ENCODE measurements around the gene FRMD8.

FRMD8 gene

DNA sequence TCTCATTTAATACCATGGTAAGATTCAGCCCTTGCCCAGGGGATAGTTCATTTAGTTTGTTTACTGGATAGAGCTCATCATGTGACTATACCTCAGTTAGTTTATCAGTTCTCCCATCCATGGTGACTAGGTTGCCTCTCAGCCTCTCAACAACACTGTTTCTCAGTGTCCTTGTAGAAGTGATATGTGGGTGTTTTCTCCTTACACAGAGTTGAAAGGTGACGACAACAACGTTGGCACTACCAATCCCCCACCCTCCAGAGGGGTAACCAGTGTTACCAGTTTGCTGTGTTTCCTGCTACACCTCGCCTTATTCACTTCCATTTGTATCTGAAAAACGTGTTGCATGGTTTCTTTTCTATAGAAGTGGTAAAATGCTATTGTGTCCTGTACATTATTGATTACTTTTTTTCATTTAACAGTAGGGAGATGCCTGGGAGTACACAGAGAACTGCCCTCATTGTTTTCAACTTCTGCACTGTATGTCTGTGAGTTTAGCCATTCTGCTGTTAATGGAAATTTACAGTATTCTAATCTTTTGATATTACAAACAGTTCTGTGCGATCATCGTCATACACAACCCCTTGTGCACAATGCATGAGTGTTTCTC is 47.7 kb downstream of the FRMD8 start:
- no peak for DNase-seq (ENCODE audit: low read depth)
- H3K4me3 ChIP-seq (ENCODE audit: low read depth, low read length), result no peak overlapping the region
- TF ChIP-seq POLR2A (IDR thresholded peaks at IDR 0.05; ENCODE audit: extremely low read depth, insufficient read length) (no peak), MYC (IDR thresholded peaks at IDR 0.05; ENCODE audit: low read depth, low read length) (no peak)
- TF ChIP-seq, protein P1, sequence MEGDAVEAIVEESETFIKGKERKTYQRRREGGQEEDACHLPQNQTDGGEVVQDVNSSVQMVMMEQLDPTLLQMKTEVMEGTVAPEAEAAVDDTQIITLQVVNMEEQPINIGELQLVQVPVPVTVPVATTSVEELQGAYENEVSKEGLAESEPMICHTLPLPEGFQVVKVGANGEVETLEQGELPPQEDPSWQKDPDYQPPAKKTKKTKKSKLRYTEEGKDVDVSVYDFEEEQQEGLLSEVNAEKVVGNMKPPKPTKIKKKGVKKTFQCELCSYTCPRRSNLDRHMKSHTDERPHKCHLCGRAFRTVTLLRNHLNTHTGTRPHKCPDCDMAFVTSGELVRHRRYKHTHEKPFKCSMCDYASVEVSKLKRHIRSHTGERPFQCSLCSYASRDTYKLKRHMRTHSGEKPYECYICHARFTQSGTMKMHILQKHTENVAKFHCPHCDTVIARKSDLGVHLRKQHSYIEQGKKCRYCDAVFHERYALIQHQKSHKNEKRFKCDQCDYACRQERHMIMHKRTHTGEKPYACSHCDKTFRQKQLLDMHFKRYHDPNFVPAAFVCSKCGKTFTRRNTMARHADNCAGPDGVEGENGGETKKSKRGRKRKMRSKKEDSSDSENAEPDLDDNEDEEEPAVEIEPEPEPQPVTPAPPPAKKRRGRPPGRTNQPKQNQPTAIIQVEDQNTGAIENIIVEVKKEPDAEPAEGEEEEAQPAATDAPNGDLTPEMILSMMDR (IDR thresholded peaks at IDR 0.05; ENCODE audit: low read depth, low read length), result no peak
- TF ChIP-seq, protein P2, sequence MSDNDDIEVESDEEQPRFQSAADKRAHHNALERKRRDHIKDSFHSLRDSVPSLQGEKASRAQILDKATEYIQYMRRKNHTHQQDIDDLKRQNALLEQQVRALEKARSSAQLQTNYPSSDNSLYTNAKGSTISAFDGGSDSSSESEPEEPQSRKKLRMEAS (IDR thresholded peaks at IDR 0.05; ENCODE audit: low read depth, low read length), result no peak

DNA sequence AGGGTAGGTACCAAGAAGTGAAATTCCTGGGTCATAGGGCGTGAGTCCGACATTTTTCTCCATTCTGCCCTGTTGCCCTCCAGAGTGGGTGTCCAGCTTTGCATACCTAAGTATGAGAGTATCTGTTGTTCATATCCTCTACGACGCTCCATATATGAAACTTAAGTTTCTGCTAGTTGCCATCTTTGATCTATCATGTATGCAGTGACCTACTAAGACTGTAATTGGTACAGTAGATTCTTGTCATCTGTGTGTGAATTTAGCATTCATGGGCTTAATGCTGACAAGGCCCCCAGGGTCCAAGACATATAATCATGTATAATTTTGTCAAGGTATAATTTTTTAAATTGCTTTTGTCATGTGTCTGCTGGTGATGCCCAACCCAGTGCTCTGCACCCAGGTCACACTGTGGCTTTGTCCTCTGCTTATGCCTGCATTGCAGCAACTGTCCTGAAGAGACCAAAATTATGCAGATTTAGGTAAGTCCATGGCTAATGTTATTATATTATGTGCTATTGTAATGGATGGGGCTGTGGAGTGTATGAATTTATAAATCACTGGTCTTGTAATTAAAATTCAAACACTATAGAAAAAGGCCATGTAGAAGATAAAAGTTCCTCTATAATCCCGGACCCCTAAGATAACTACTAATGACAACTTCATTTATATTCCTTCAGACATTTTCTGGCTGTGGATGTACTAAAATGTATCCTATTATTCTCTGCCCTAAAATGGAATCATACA is 48.4 kb downstream of the FRMD8 start:
- DNase-seq (ENCODE audit: low read depth), result no peak
- no peak overlapping the region for H3K4me3 ChIP-seq (ENCODE audit: low read depth, low read length)
- TF ChIP-seq POLR2A (IDR thresholded peaks at IDR 0.05; ENCODE audit: extremely low read depth, insufficient read length), result peak; percentile 7
- TF ChIP-seq, protein P2 (IDR thresholded peaks at IDR 0.05; ENCODE audit: low read depth, low read length), result no peak

DNA sequence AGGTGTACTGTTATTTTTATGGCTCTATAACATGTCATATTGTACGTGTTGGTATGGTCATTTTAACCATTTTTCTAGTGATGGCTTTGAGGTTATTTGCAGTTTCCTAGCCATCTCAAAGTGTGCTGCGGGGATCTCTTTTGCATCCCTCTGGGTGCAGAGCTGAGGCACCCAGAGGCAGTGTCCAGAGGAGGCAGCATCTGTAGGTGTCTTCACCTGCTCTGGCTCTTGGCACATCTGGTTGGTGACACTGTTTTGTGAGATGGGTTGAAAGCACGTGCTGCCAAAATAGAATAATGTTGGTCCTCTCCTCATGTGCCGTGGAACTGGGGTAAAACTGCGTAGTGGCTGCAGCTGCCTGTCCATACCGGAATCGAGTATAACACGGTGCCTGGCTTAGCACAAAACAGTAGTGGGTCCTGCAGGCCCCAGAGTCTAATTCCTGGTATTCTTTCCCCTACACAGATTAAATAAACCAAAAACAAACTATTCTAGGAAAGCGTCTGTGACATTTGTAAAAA is 49.0 kb downstream of the FRMD8 start:
- TF ChIP-seq, protein P1 (IDR thresholded peaks at IDR 0.05; ENCODE audit: low read depth, low read length), result no peak
- no peak for TF ChIP-seq MYC (IDR thresholded peaks at IDR 0.05; ENCODE audit: low read depth, low read length)
- TF ChIP-seq POLR2A (IDR thresholded peaks at IDR 0.05; ENCODE audit: extremely low read depth, insufficient read length), result no peak
- TF ChIP-seq, protein P2 (IDR thresholded peaks at IDR 0.05; ENCODE audit: low read depth, low read length), result no peak
- no peak for DNase-seq (ENCODE audit: low read depth)
- H3K4me3 ChIP-seq (ENCODE audit: low read depth, low read length), result no peak overlapping the region

DNA sequence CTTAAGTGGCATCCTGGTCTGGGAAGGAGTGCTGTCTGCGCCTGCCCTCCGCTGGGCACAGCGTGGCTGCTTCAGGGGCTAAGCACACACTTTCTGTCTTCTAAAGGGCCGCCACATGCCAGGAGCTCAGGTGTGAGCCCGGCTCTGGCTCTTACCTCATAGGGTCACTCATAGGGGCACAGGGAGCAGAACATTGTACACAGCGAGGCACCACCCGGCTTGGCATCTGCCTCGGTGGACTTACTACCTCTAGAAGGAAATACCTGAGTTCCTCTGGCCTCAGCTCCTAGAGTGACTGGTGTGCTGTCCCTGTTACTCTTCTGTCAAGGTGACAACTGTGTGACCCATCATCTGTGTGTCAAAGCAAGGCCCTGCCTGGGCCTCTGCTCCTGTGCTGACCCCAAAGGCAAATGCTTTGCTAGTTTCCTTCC is 49.6 kb downstream of the FRMD8 start:
- TF ChIP-seq, protein P1 (IDR thresholded peaks at IDR 0.05; ENCODE audit: low read depth, low read length), result no peak
- TF ChIP-seq, protein P2 (IDR thresholded peaks at IDR 0.05; ENCODE audit: low read depth, low read length), result no peak
- TF ChIP-seq POLR2A (IDR thresholded peaks at IDR 0.05; ENCODE audit: extremely low read depth, insufficient read length) (no peak), MYC (IDR thresholded peaks at IDR 0.05; ENCODE audit: low read depth, low read length) (no peak)
- DNase-seq (ENCODE audit: low read depth), result no peak
- no peak overlapping the region for H3K4me3 ChIP-seq (ENCODE audit: low read depth, low read length)

DNA sequence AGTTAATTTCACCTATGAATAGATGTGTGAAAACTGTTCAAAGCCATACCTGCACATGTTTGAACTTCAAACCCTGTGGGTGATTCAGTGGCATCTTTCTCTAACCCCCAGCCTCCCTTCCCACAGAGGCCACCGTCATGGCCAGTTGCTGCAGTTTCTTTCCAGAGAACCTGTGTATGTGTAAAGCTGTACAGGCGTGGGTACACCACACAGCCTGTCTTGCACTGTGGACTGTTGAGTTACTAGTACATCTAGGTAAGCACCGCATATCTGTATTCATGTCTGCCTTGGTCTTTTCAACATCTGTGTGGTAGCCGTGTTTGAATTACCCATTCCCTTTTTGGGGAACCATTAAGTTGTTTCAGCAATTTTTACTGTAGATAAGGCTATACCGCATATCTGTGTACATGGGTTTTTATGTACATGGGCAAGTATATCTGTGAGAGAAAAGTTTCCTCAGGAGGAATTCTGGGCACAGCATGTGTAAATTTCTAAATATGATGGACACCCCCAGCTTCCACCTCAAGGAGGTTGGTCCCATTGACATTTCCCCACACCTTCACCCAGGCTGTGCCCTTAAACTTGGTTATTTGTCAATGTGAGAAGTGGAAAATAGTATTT is 50.1 kb downstream of the FRMD8 start:
- no peak overlapping the region for H3K4me3 ChIP-seq (ENCODE audit: low read depth, low read length)
- TF ChIP-seq, protein P2 (IDR thresholded peaks at IDR 0.05; ENCODE audit: low read depth, low read length), result no peak
- TF ChIP-seq POLR2A (IDR thresholded peaks at IDR 0.05; ENCODE audit: extremely low read depth, insufficient read length), result no peak
- no peak for TF ChIP-seq MYC (IDR thresholded peaks at IDR 0.05; ENCODE audit: low read depth, low read length)
- TF ChIP-seq, protein P1 (IDR thresholded peaks at IDR 0.05; ENCODE audit: low read depth, low read length), result no peak

More for the DNA sequence above, 50.1 kb downstream of the FRMD8 start:
- no peak for DNase-seq (ENCODE audit: low read depth)
